ENCODE measurements around the gene RBPJL.

DNA sequence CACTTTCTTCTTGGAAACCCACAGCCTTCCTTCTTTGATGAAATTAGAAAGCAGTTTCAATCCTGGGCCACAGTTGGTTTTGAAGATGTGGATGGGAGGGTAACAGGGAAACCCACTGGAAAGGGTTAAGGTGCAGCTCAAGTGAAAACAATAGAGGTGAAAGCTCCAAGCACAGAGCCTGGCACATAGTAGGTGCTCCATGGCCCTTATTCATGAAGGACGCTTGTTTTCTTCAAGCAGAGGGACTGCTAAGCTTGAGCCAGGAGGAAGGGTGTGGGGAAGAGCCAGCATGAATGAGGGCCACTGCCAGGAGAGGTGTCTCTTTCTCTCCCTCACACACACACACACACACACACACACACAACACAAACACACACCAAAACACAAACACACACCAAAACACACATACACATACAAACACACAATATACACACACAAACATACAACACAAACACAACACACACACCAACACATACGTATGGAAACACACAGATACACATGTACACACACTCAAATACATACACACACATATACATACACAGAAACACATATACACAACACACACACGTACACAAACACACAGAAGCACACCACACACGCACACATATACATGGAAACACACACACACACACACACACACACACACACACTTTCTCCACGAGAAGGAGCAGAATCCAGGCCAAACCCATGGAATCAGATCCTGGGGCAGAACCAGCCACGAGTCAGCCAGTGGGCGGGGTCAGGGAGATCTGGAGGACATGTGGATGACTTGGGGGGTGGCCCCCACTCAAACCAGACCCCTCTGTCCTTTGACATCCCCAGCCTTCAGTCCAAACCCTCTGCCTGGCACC, 23.7 kb upstream of the RBPJL start:
- TF ChIP-seq CTCF (conservative IDR thresholded peaks at IDR 0.05) (no peak), EZH2 (IDR thresholded peaks at IDR 0.05; ENCODE audit: low read depth) (no peak)
